Measurements from ENCODE around the gene TRIM37.

The TRIM37 gene

GRCh38 chr17:59026176-59026939 lies 80.3 kb downstream of the TRIM37 start:
- TF ChIP-seq CTCF (IDR thresholded peaks at IDR 0.05): no peak

- no peak for TF ChIP-seq CTCF (IDR thresholded peaks at IDR 0.05)
Observed at GRCh38 chr17:59024916-59025315, 81.8 kb downstream of the TRIM37 start.

GRCh38 chr17:59018019-59018418 lies 88.7 kb downstream of the TRIM37 start:
- no peak for TF ChIP-seq CTCF (IDR thresholded peaks at IDR 0.05)

- no peak for TF ChIP-seq CTCF (IDR thresholded peaks at IDR 0.05)
Observed at GRCh38 chr17:59011975-59012374, 94.7 kb downstream of the TRIM37 start.

- TF ChIP-seq CTCF (IDR thresholded peaks at IDR 0.05): no peak
Observed at GRCh38 chr17:59010026-59010425, 96.7 kb downstream of the TRIM37 start.

GRCh38 chr17:59008737-59009136 lies 97.9 kb downstream of the TRIM37 start:
- no peak for TF ChIP-seq CTCF (IDR thresholded peaks at IDR 0.05)

- TF ChIP-seq CTCF (IDR thresholded peaks at IDR 0.05): no peak
Observed at GRCh38 chr17:59007995-59008394, 98.7 kb downstream of the TRIM37 start.
